GM21737 (cell line): ENCODE results near the gene PDLIM1.

Experiments
- ATAC-seq: cut with Tn5 transposase; IDR thresholded peaks from one replicate; pipeline ENCODE4 v1.9.1; 2021; ENCODE audit warnings: mild to moderate bottlenecking, moderate library complexity; ENCODE audit not compliant: unreplicated experiment

The PDLIM1 gene

GRCh38 chr10:95266674-95267095, 24.1 kb downstream of the PDLIM1 start:
- ATAC-seq: peak; percentile 85

GRCh38 chr10:95265572-95265971, 25.2 kb downstream of the PDLIM1 start:
- no peak for ATAC-seq

- no peak for ATAC-seq
Observed at GRCh38 chr10:95264227-95265051, 26.4 kb downstream of the PDLIM1 start.

GRCh38 chr10:95263864-95264226, 27.0 kb downstream of the PDLIM1 start:
- no peak for ATAC-seq

GRCh38 chr10:95262763-95263518, 27.9 kb downstream of the PDLIM1 start:
- ATAC-seq: no peak

- no peak for ATAC-seq
Observed at GRCh38 chr10:95261926-95262325, 28.9 kb downstream of the PDLIM1 start.

- no peak for ATAC-seq
Observed at GRCh38 chr10:95260909-95261552, 29.8 kb downstream of the PDLIM1 start.

- ATAC-seq: no peak
Observed at GRCh38 chr10:95260397-95260881, 30.4 kb downstream of the PDLIM1 start.

- no peak for ATAC-seq
Observed at GRCh38 chr10:95257849-95258248, 33.0 kb downstream of the PDLIM1 start.

- ATAC-seq: no peak
Observed at GRCh38 chr10:95256268-95256667, 34.5 kb downstream of the PDLIM1 start.

- ATAC-seq: no peak
Observed at GRCh38 chr10:95254629-95255028, 36.2 kb downstream of the PDLIM1 start.

- ATAC-seq: no peak
Observed at GRCh38 chr10:95253686-95254085, 37.1 kb downstream of the PDLIM1 start.

GRCh38 chr10:95253007-95253406, 37.8 kb downstream of the PDLIM1 start:
- no peak for ATAC-seq

- no peak for ATAC-seq
Observed at GRCh38 chr10:95250856-95251255, 39.9 kb downstream of the PDLIM1 start.

- ATAC-seq: no peak
Observed at GRCh38 chr10:95249467-95249866, 41.3 kb downstream of the PDLIM1 start.

- ATAC-seq: no peak
Observed at GRCh38 chr10:95248989-95249388, 41.8 kb downstream of the PDLIM1 start.

- ATAC-seq: no peak
Observed at GRCh38 chr10:95247881-95248583, 42.8 kb downstream of the PDLIM1 start.

- no peak for ATAC-seq
Observed at GRCh38 chr10:95247200-95247880, 43.5 kb downstream of the PDLIM1 start.

- peak; percentile 38 for ATAC-seq
Observed at GRCh38 chr10:95246582-95247051, 44.2 kb downstream of the PDLIM1 start.

- ATAC-seq: peak; percentile 80
Observed at GRCh38 chr10:95245425-95246055, 45.3 kb downstream of the PDLIM1 start.
